Measurements from ENCODE around the gene PDPN.
A peak's percentile ranks its signal among the peaks of the same experiment; 100 is the strongest.
"Not testable (repeated sequence)": the region's sequence is repeated elsewhere in the genome, so short reads cannot be mapped to it uniquely, and the experiment has no call there.

PDPN gene, protein sequence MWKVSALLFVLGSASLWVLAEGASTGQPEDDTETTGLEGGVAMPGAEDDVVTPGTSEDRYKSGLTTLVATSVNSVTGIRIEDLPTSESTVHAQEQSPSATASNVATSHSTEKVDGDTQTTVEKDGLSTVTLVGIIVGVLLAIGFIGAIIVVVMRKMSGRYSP

DNA sequence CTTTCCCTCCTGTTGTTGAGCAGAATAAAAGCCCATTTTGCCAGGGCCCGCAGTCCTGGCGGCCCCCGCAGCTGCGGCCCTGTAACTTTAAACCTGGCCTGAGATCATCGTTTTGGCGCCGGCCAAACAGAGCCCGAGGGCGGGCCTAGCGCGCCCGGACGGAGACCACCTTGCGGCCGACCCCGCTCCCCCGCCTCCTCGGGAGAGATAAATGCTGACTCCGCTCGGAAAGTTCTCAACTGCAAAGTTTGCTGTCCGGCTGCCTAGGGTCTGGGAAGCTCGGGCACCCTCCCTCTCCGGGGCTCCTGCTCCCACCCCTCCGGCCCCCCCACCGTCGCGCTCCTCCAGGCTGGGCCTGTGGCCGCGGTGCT, at the start of gene PDPN:
PDPN (plus strand) TSS at position 238 of the 371 bp plus-strand sequence. CDS start 202 bp downstream, outside the sequence.
- no peak for DNase-seq

DNA sequence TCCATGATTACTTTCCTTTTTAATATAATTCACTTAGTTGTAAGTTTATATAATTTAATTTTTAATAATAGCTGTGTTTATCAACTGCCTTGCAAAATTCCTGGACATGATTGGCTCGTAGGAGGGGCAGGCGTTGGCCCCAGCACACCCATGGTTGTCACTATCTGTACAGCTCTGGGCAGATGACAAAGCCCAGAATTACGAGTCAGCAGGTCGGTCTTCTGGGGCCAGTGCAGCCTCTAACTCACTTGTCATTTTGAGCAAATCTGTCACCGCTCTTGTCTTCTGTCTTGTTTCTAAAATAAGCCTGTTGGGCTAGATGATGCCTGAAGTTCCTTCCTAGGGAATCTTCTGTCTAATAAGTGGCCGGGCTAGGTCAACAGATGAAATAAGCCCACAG, 48.4 kb upstream of the PDPN start:
- no peak for DNase-seq

DNA sequence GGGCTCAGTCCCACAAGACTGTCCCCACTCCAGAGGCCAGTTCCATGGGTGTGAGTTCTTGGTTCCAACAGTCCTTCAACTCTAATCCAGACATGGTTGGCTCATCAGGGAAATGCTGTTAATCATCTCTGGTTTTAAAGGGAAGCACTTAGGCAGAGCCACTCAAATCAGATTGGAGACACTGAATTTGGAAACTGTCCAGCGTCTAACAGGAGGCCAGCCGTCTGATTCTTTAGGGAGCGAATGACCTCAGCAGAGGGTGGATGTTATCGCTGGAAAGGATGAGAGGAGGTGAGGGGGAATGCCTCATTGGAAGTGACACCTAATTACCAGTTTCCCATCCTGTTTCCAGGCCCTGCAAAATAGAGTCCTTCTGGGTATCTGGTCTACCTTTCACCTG, 47.1 kb upstream of the PDPN start:
- no peak for DNase-seq

DNA sequence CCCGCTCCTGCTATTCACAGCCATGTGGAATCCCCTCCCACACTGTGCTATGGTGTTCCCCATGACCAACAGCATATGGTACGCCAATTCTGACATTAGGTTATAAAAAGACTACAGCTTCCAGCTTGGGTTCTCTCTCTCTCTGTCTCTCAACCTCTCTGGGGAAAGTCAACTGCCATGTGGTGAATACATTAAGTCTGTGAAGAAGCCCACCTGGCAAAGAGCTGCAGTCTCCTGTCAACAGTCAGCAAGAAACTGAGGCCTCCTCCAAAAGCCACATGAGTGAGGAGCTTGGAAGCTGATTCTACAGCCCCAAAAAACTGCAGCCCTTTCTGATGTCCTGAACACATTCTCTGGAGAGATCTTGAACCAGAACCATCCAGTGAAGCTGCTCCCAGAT, 44.8 kb upstream of the PDPN start:
- no peak for DNase-seq

DNA sequence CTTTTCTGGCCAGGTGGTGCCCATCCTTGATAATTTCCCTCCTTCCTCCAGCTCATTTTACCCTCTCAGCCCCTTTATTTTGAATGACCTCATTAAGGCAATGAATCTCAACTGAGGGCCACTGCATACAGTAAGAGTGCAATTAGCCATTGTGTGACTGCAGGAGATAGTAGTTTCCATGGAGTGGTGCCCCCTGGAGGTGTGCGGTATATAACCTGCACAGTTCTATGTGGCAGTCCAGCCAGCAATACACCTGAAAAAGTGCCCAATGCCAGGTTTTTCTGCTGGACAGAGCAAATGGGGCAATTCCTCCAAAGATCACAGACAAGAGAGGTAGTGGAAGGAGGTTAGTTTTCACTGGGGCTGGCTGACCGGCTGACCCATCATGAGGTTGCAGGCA, 43.9 kb upstream of the PDPN start:
- no peak for DNase-seq

DNA sequence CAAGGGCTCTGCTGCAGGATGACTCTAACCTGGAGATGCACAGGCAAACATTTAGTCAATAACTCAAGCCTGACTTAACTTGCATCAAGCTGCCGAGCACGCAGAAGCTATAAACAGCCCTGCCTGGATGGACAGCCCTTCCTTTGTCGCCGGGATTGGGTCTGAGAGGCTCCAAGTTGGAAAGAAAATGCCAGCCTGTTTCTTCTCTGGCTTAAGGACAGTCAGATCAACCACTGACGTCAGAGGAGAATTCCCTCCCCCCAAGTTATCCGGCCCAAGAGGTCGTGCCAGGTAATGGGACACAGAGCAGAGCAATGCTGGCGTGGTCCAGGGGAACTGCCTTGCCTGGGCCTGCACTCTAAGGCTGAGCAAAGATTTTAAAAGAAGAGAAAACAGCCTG, 42.8 kb upstream of the PDPN start:
- no peak for DNase-seq

DNA sequence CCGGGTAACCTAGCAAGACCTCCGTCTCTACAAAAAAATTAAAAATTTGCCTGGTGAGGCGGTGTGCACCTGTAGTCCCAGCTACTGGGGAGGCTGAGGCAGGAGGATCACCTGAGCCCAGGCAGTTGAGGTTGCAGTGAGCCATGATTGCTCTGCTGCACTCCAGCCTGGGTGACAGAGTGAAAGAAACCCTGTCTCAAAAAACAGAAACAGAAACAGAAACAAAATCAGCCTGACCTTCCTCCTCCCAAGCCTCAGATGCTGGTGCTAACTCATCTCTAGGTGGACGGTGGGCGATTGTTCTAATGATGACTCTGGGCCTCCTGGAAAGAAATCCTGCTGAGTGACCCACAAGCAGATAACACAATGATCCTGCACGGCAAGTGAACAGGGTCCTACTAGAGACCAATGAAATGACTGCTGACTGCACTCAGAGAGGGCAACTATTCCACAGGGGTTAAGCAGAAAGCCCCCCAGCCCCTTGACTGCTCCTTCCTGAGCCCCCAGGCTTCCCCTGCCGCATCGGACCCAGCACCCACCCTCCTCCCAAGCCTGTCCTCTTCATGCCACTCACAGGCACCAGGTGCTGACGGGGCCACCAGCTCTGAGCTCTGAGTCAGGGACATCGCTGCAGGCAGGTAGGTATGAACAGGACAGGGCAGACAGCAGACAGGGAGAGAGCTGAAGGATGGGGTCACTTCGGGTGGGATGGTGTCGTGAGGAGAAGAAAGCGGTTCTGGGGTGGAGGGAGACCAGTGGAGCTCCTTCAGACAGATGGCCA, 42.0 kb upstream of the PDPN start:
- DNase-seq = no peak

DNA sequence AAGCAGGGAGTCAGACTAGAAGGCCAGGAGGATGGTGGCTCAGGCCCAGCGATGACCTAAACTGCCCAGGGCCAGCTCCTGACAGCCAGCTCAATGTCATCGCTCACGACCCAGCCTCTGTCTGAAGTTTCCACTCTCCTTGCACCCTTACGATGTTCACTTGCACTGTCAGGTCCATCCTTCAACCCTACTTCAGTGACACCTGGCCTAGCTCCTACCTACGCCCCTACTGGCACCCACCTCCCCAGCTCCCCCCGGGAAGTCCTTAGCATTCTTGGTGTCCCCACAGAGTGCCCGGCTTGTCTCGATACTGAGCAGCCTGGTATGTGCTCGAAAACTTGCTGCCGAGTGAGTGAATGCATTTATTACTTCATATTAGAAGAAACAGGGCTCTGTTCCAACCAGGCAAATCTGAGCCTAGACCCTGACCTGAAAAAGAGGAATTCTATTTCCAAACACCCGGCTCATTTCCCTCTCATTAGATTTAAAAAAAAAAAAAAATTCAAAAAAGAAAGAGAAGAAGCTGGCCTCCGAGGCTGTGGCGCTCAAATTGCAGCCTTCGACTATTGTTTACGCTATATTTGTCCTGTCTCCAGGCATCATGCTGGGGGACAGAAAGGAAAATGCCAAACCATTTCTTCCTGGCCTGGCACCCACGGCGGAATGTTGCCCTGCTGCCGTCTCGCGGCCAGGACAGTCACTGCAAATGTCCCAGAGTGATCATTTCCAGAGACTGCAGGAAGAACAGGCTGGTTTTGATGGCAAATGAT, 40.0 kb upstream of the PDPN start:
- no peak for DNase-seq

DNA sequence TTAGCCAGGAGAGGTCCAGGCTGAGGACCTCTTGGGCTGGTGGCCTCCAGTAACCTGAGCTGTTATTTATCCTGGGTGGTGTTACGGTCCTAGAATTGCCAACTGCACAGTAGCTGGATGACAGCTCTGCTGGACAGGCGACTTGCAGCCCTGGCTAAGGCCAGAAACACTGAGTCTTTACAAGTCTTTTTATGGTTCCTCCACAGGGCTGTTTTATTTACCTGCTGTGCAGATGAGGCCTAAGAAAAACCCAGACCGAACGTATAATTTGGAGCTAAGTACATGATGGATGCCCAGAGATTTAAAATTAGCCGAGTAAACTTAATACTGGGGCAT, 39.4 kb upstream of the PDPN start:
- DNase-seq = no peak

DNA sequence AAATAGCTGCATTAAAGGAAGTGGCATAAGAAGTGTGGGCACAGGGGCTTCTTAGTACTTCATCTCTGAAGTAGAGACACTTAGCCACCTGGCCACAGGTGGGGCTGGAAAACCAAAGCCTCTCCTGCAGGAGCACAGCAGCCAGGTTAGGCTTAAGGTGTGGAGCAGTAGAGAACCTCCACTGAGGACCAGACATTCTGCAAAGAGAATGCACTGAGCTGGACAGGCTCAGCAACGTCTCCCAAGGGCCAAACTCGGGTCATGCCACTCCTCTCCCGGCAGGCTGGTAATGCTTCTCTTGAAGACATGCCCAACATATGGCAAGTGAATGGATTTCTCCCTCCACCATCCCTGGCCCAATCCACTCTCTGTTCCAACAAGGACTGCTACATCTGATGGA, 36.8 kb upstream of the PDPN start:
- no peak for DNase-seq

DNA sequence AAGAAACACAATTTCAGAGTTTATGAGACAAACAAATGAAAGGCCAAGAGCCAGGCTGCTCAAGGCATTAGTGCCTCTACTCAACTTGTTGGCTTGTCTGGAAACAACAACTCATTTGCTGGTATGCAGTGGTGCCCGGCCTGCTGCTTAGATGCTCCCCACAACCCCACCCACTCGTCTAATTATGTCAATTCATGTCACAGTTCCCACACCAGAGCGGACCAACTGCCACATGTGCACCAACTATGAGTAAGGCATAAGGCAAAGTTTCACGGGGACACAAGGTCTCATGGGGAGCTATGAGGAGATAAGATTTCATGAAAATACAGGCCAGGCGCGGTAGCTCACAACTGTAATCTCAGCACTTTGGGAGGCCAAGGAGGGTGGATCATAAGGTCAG, 35.4 kb upstream of the PDPN start:
- DNase-seq = no peak

DNA sequence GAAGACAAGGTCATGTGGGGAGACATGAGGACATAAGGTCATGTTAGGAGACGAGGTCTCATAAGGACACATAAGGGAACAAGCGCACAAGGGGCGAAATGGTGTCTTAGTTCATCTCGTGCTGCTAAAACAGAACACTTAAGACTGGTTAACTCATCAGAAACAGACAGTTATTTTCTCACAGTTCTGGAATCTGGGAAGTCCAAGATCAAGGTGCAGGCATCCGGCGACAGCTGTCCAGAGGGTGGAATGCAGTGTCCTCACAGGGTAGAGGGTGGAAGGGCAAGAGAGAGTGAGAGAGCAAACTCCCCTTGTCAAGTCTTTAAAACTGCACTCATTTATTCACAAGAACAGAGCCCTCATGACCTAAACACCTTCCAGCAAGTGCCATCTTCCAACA, 34.6 kb upstream of the PDPN start:
- DNase-seq = no peak

DNA sequence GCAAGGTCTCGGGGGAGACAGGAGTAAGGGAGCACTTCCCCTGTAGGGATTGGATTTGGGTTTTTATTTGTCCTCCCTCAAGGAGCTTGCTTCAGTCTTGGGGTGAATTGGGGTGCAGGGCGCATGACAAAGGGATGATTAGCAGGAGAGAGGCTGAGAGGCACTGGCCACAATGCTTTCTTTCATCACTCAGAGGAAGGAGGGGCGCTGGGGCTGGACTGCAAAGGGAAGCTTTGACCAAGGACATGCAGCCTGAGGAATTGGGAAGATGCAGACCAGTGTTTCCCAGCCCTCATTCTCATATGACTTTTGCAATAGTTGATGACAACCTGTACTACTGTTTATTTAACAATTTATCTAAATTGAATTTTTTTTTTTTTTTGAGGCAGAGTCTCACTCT, 34.1 kb upstream of the PDPN start:
- no peak for DNase-seq

DNA sequence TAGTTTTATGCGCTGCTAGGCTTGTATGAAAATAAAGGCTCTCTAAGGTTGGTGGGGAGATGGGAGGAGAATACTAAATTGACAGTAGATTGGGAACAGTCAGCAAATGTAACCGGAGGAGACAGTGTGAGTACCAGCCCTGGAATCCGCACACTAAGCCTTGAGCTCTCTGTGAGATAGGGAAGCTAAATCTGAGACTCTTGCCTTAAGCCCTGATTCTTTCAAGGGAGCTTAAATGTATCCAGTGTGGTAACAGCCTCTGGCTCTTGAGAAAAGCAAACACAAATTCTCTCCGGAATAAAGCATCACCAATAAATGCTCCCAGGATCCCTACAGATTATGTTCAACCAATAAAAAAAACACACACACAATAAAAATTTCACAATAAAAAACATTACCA, 33.0 kb upstream of the PDPN start:
- DNase-seq = no peak

DNA sequence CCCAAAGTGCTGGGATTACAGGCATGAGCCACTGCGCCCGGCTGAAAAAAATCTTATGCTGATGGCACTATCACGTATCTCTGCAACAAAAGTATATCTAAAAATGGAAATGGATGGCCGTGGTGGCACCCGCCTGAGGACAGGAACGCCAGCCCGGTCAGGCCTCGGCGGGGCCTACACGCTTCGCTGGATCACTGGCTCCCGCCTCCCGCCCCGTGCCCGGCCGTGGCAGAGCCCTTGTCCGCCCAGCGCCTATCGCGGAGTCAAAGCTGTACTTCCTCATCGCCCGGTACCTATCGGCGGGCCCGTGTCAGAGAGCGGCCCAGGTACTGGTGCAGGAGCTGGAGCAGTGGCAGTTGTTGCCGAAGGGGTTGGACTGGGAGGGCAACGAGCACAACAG, 28.8 kb upstream of the PDPN start:
- DNase-seq = no peak

DNA sequence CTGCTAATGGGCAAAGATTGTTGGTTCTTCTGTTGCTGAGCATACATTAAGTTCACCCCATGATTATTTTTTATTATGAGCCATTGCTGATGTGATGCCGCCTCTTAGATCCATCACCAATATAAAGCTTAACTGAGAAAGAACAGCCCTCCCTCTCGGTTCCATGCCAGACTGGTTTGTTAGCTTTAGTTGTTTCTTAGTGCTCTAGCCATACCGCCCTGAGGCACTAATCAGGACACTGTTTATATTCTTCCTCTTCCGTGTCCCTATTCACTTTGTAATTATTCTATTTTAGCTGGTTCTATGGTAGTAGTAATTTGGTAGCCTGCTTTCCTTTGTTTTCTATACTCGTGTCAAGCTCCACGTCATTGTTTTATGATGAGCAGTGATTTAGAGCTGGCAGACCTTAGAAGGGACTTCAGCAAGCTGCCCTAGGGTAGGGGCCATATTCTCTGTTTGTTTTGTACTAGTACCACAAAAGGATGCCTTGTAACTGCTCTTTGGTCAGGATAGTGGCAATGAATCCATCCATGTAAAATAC, 27.3 kb upstream of the PDPN start:
- no peak for DNase-seq

DNA sequence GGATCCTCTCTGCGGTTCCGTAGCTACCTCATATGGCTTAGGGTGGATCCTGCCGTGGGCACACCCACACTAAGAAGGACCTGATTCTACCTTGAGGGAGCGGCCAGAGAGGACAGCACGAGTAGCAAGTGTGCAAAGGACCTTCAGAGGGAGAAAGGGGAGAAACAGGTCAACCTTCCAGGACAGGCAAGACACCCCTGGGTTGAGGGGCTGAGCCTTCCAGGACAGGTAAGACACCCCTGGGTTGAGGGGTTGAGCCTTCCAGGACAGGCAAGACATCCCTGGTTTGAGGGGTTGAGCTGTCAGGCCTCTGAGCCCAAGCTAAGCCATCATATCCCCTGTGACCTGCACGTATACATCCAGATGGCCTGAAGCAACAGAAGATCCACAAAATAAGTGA, 23.1 kb upstream of the PDPN start:
- DNase-seq = no peak

DNA sequence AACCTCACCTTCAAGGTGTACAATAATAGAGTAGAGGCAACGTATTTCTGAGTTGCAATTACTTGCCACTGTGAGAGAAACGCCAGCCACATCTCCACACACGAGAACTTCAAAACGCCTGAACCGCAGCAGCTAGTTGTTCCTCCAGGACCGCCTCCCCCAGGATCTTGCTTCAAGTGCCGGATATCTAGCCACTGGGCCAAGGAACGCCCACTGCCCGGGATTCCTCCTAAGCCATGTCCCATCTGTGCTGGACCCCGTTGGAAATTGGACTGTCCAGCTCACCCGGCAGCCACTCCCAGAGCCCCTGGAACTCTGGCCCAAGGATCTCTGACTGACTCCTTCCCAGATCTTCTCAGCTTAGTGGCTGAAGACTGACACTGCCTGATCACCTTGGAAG, 20.7 kb upstream of the PDPN start:
- DNase-seq = not testable (repeated sequence)

DNA sequence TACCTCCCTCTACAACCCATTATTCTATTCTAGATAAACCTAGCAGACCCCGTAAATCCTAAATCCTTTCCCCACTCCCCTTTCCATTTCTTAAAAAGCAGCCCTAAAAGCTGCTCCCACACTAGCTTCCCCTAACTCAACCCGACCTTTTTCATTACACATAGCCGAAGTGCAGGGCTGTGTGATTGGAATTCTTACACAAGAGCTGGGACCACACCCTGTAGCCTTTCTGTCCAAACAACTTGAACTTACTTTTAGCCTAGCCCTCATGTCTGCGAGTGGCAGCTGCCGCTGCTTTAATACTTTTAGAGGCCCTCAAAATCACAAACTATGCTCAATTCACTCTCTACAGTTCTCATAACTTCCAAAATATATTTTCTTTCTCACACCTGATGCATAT, 19.6 kb upstream of the PDPN start:
- DNase-seq = no peak

DNA sequence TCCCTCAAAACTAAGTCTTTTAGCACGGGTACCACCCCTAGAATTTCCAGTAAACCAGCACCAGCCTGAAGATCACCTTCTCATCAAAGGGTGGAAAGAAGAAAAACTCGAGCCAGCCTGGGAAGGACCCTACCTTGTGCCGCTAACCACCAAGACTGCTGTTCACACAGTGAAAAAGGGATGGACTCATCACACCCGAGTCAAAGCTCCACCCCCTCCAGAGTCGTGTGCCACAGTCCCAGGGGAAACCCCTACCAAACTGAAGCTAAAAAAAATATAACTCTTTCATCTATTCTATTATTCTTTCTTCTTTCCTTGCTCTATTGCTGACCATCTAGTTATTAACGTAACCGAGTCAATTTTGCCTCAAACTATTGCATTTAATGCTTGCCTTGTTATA, 13.2 kb upstream of the PDPN start:
- not testable (repeated sequence) for DNase-seq

DNA sequence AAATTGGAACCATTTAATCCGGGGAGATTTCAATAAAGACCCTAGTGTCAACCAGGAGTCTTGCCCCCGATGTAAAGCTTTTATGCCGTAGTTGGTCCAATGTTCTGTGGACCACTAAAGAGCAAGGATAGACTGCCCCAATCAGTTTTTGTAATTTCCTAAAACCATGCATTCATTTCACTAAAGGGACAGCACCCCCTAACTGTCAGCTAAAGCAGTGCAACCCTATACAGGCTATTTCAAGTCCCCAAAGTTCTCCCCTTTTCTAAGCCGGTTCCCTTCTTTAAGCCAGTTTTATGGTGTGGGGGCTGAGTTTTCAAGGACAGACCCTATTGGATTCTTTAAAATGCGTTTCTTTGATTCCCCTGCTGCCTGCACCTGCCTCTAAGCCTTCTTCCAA, 12.7 kb upstream of the PDPN start:
- DNase-seq = peak; percentile 5

DNA sequence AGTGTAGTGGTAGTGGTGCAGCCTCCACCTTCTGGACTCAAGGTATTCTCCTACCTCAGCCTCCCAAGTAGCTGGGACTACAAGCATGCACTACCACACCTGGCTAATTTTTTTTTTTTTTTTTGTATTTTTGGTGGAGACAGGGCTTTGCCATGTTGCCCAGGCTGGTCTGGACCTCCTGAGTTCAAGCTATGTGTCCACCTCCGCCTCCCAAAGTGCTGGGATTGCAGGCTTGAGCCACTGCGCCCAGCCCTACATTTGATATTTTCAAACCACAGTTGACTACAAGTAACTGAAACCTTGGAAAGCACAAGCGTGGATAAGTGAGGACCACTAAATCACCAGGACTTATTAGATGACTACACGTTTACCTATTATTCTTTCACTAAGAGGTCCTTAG, 10.0 kb upstream of the PDPN start:
- DNase-seq = no peak

DNA sequence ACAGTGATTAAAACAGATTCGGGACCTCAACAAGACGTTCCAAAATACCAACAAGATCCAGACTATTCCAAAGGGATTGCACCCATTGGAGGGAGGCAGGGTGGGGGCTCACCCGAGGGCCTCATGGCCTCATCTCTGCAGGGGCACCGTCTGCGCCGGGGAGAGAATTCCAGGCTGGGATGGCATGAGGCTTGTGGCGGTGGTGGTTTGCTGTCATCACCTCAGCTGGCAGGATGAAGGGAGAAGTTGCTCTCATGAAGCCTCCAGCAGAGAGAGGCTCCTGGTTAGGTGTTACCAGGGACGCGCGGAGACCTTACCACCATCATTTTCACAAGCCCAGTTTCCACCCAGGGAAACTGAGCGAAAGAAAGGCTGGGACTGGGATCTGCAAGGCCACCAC, 6.7 kb upstream of the PDPN start:
- no peak for DNase-seq

DNA sequence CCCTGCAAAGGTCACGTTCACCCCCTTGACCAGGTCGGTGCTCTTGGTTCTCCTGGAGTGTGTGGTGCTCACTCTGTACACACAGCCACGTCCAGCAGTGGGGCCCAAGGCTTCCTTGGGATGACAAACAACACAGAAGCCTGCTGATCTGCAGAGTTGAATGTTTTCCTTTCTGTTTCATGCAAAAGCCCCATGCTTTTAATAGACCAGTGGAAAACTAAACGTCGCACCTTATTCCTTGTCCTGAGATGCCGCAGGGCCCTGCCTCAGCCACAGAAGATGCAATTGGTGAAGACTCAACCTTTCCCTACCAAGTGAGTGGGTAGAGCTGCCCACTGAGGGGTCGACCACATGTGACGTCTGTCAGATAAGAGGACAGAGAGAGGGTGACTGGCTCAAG, 5.8 kb upstream of the PDPN start:
- DNase-seq = no peak
